B cell (primary cell): ENCODE results near the gene WTIP. TPM values are rescaled to one million over a fixed set of nuclear protein-coding genes. Genes with fewer than 3 reads are reported as not detected.

Experiments used
- ATAC-seq: fragments of 200-7000 bp; cut with Tn5 transposase; one replicate; pipeline ENCODE4 v1.10.0; 2021; ENCODE audit warnings: low read depth, mild to moderate bottlenecking, moderate number of reproducible peaks, moderate library complexity
- CTCF ChIA-PET: fragments of 350-600 bp; sonication (Branson Sonifier 250); formaldehyde crosslinking; loops from one replicate; lab custom pipeline; 2021; ENCODE audit warnings: antibody characterized with exemption, inconsistent platforms; lab: Charles Lee
- POLR2A ChIA-PET: fragments of 350-600 bp; sonication (Branson Sonifier 250); formaldehyde crosslinking; loops from one replicate; lab custom pipeline; 2021; ENCODE audit warnings: antibody characterized with exemption; lab: Charles Lee
- DNase-seq: peaks from one replicate; pipeline ENCODE4 v3.0.0; 2013
- H2AFZ ChIP-seq: 2 replicates; pipeline ENCODE4 v1.6.1; 2012; ENCODE audit warnings: mild to moderate bottlenecking, low read depth, low read length; ENCODE audit not compliant: insufficient read depth, poor library complexity, severe bottlenecking
- H3K27ac ChIP-seq, 2 donors: 1 replicate in 1 of 2; 2 replicates in 1 of 2; pipeline ENCODE4 v1.5.1; 2012 to 2013; ENCODE audit warnings: low read length in 2 of 2, mild to moderate bottlenecking in 2 of 2, moderate library complexity in 1 of 2
- H3K27me3 ChIP-seq, 4 experiments: fragments of 200-600 bp in 1 of 4; sonication (generic) in 1 of 4; replicated peaks in 1 of 4; 1 replicate in 2 of 4; 2 replicates in 2 of 4; pipeline versions ENCODE4 v1.6.1 to v1.7.0; 2013 to 2016; ENCODE audit warnings: low read length in 3 of 4, mild to moderate bottlenecking in 2 of 4, mixed read lengths in 1 of 4, moderate library complexity in 1 of 4; ENCODE audit not compliant: insufficient read depth in 4 of 4, control insufficient read depth in 3 of 4; ENCODE audit errors: control extremely low read depth in 1 of 4
- H3K36me3 ChIP-seq, 2 experiments: replicated peaks in 1 of 2; 1 replicate in 1 of 2; 2 replicates in 1 of 2; pipeline versions ENCODE4 v1.6.1 to v1.7.1; 2013; ENCODE audit warnings: low read length in 1 of 2; ENCODE audit not compliant: insufficient read depth in 2 of 2, control insufficient read depth in 1 of 2; ENCODE audit errors: control extremely low read depth in 1 of 2, extremely low read depth in 1 of 2
- H3K4me1 ChIP-seq, 2 donors: fragments of 200-600 bp in 1 of 2; sonication (generic) in 1 of 2; 1 replicate in 1 of 2; 2 replicates in 1 of 2; pipeline versions ENCODE4 v1.5.1 to v1.6.1; 2013 to 2017; ENCODE audit warnings: low read length in 2 of 2; ENCODE audit not compliant: control insufficient read depth in 2 of 2, insufficient read depth in 2 of 2
- H3K4me2 ChIP-seq: replicated peaks from 2 replicates; pipeline ENCODE3; 2012; ENCODE audit warnings: mild to moderate bottlenecking, low read depth, low read length; ENCODE audit not compliant: poor library complexity, severe bottlenecking
- H3K4me3 ChIP-seq, 5 experiments: fragments of 200-600 bp in 1 of 5; sonication (generic) in 1 of 5; 1 replicate in 3 of 5; 2 replicates in 2 of 5; pipeline versions ENCODE4 v1.5.1 to v1.7.0; 2011 to 2016; ENCODE audit warnings: low read length in 4 of 5, mild to moderate bottlenecking in 4 of 5, low read depth in 2 of 5, control low read depth in 1 of 5, moderate library complexity in 1 of 5; ENCODE audit not compliant: insufficient read depth in 1 of 5; ENCODE audit errors: control extremely low read depth in 1 of 5, extremely low read depth in 1 of 5
- H3K79me2 ChIP-seq: fragments of 200-600 bp; sonication (generic); one replicate; pipeline ENCODE4 v1.6.0; 2016; ENCODE audit warnings: low read length; ENCODE audit not compliant: control insufficient read depth, insufficient read depth
- H3K9ac ChIP-seq: fragments of 200-600 bp; sonication (generic); 2 replicates; pipeline ENCODE4 v1.6.1; 2017; ENCODE audit warnings: mild to moderate bottlenecking, low read length, moderate library complexity
- H3K9me3 ChIP-seq, 3 donors: one replicate each; pipeline versions ENCODE4 v1.6.1 to v1.7.1; 2013; ENCODE audit warnings: low read length in 2 of 3; ENCODE audit not compliant: control insufficient read depth in 2 of 3, insufficient read depth in 1 of 3; ENCODE audit errors: control extremely low read depth in 1 of 3
- H4K20me1 ChIP-seq: 2 replicates; pipeline ENCODE4 v1.6.0; 2012; ENCODE audit warnings: mild to moderate bottlenecking, low read length; ENCODE audit not compliant: insufficient read depth, control insufficient read depth, poor library complexity, severe bottlenecking
- H3K27ac Mint-ChIP-seq: one replicate; pipeline ENCODE4 v1.8.0; 2021; ENCODE audit warnings: mixed read lengths
- H3K27me3 Mint-ChIP-seq: one replicate; pipeline ENCODE4 v1.8.0; 2021; ENCODE audit warnings: mixed read lengths
- H3K4me1 Mint-ChIP-seq: one replicate; pipeline ENCODE4 v1.8.0; 2021; ENCODE audit warnings: mixed read lengths
- H3K4me3 Mint-ChIP-seq: one replicate; pipeline ENCODE4 v1.8.0; 2021; ENCODE audit warnings: mixed read lengths
- H3K9me3 Mint-ChIP-seq: one replicate; pipeline ENCODE4 v1.8.0; 2022; ENCODE audit warnings: mixed read lengths; ENCODE audit not compliant: insufficient read depth
- CTCF ChIP-seq: fragments of 200-600 bp; IDR thresholded peaks from one replicate; pipeline ENCODE4 v1.8.0; 2022; ENCODE audit warnings: antibody characterized with exemption, mild to moderate bottlenecking
- EZH2 ChIP-seq: IDR thresholded peaks from 2 replicates; pipeline ENCODE4 v1.6.1; 2012; ENCODE audit warnings: borderline replicate concordance, low read depth, mild to moderate bottlenecking, moderate library complexity, low read length; ENCODE audit not compliant: insufficient read depth, poor library complexity, severe bottlenecking
- WGBS: methylation state at CpG from one replicate; pipeline ENCODE4 v1.1.5; 2013; ENCODE audit warnings: missing lambda C conversion rate; ENCODE audit not compliant: insufficient coverage; 5-methylcytosine and 5-hydroxymethylcytosine counted together
- intact Hi-C: fragments of 100-400 bp; cut with micrococcal nuclease; formaldehyde crosslinking; loops from one replicate; pipeline ENCODE4 v1.10.0; 2022
- polyA plus RNA-seq: library from polyadenylated mRNA; depleted of rRNA; stranded (reverse); fragments of >200 nt; gene quantifications from 2 replicates; pipeline ENCODE4 v1.2.3, GENCODE V29; 2012
- total RNA-seq, 2 donors: library from RNA; stranded (reverse); fragments of 120-200 nt in 1 of 2; gene quantifications; 1 replicate in 1 of 2; 2 replicates in 1 of 2; pipeline versions ENCODE4 v1.2.3 to v1.2.4, GENCODE V29; 2013 to 2022

Gene WTIP
- total and polyA plus RNA-seq, 2 donors (not counting 1 experiment from before 2014, with no cell fraction given): 0.18 to 0.30 TPM

DNA sequence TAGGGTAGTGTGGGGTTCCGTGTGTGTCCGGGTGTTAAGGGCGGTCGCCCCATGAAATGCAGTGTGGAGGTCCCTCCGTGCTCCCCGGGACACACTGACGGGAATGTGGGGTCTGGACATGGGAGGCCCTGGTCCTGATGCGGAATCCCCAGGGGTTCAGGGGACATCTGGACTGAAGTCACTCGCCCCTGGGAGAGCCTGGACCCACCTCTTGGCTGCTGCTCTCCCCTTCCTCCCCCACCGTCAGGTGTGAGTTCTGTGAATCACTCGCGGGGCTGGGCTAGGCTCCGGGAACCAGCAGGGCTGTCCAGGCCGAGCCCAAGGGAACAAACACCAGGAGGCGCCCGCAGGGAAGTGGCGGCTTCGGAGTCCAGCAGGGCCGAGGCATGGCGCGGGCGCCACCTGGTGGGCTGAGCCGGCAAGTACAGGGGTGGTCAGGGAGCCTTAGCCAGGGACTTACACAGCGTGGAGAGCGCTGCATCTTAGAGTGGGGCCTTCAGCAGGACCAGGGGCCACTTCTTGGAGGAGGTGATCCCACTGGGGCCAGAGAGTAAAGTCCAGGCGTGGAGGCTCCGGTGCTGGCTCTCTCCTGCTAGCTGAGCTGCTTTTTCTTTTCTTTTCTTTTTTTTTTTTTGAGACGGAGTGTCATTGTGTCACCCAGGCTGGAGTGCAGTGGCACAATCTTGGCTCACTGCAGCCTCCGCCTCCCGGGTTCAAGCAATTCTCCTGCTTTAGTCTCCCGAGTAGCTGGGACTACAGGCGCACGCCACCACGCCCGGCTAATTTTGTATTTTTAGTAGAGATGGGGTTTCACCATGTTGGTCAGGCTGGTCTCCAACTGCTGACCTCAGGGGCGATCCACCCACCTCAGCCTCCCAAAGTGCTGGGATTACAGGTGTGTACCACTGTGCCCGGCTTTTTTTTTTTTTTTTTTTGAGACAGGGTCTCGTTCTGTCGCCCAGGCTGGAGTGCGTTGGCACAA is 20.1 kb downstream of the WTIP start:
- WGBS: 17% methylated on average over 29 of the region's 40 CpGs
- Histone ChIP-seq H3K4me3 (peak overlapping the region in 4 of 5 experiments; percentile 14 to 57 (median 46)), H3K9me3 (no peaks in the 10 kb centered on the region), H3K27me3 (peaks cover 0 to 17% (median 4%) of the 10 kb centered on the region in 4 experiments), H3K4me1 (peaks cover 12 to 23% of the 10 kb centered on the region in 2 donors), H3K4me2 (peak overlapping the region; percentile 67), H3K9ac (peak overlapping the region; percentile 24), H4K20me1 (no peaks in the 10 kb centered on the region), H2AFZ (peak overlapping the region; percentile 36), H3K27ac (no peak overlapping the region), H3K79me2 (no peaks in the 10 kb centered on the region), H3K36me3 (no peaks in the 10 kb centered on the region)
- peak overlapping the region; percentile 70 for H3K4me3 Mint-ChIP-seq
- peak overlapping the region; percentile 10 for H3K27ac Mint-ChIP-seq
- intact Hi-C loops: loop anchor here (1.0 kb wide), 1 partner anchor 97 kb away; the partner anchor contains the start of gene PDCD2L
- ChIA-PET CTCF (no interaction called here), POLR2A (no interaction called here)
- no peaks in the 10 kb centered on the region for H3K9me3 Mint-ChIP-seq
- H3K4me1 Mint-ChIP-seq: peaks cover 10% of the 10 kb centered on the region
- TF ChIP-seq CTCF: peak; percentile 90
- TF ChIP-seq EZH2: no peak
- peak; percentile 85 for DNase-seq
- peak; percentile 69 for ATAC-seq
- peaks cover 17% of the 10 kb centered on the region for H3K27me3 Mint-ChIP-seq
